ENCODE measurements around the gene CAVIN3. TPM values are rescaled to one million over a fixed set of nuclear protein-coding genes. Genes with fewer than 3 reads are reported as not detected.

Gene CAVIN3
- total and polyA plus RNA-seq, 10 of the 15 experiments (the other 5 are each of a cell fraction or from before 2014, with no cell fraction given): 0.05 to 13.9 (median 4.5) TPM

DNA sequence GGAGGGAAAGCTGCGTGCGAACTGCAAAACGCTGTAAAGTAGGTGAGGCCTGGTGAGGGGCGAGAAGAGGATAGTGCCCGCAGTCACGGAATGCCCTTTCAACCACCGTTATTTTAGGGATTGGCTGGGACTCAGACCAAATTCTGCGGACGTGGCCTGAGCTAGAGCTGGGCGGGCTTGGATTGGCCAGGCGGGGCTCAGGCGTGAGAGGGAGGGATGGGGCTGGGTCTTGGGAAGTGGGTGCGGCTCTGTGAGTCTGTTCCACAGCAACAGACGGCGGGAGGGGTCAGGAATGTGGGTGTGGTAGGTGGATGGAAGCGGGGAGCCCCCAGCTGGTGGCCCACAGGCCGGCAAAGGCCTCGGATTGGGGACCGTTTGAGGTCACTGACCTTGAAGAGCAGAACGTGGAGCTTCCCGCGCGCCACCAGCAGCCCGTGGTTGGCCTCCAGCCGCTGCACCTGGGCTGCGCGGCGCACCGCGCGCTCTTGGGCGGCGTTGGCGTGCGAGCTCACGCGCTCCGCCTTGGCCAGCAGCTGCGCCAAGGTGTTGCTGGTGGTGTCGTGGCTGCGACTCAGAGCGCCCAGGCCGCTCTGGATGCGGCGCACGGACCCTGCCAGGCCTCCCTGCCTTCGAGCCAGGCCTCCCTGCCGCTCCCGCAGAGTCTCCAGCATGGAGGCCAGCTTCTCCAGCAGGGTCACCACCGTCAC is 444 bp downstream of the CAVIN3 start:
- Histone ChIP-seq H3K27me3 (replicated peaks in 1 of 2; ENCODE audit: control insufficient read depth in 2 of 2, insufficient read depth in 2 of 2, low read length in 1 of 2) (no peaks in the 10 kb centered on the region; a peak in 1 of 4 replicates), H3K79me2 (ENCODE audit: control insufficient read depth, insufficient read depth, low read length) (no peaks in the 10 kb centered on the region), H3K4me2 (ENCODE audit: control insufficient read depth, insufficient read depth) (peak overlapping the region; percentile 56), H3K9me3 (replicated peaks; ENCODE audit: control insufficient read depth, insufficient read depth, low read length) (no peaks in the 10 kb centered on the region), H4K20me1 (ENCODE audit: control insufficient read depth, insufficient read depth) (no peaks in the 10 kb centered on the region), H2AFZ (ENCODE audit: control insufficient read depth, low read depth, low read length) (peak overlapping the region; percentile 73), H3K27ac (ENCODE audit: control insufficient read depth, insufficient read depth) (peak overlapping the region; percentile 74), H3K4me3 (0 out of 2 replicates have a peak overlapping the region, but pooled peaks have one; percentile 17), H3K36me3 (ENCODE audit: control insufficient read depth in 2 of 2, insufficient read depth in 2 of 2, low read length in 1 of 2) (no peaks in the 10 kb centered on the region; a peak in 1 of 4 replicates), H3K9ac (ENCODE audit: control insufficient read depth, insufficient read depth, low read length) (peak overlapping the region; percentile 53; the same call in 1 of the 2 replicates), H3K4me1 (ENCODE audit: control insufficient read depth, insufficient read depth, low read length) (peaks cover 26% of the 10 kb centered on the region)
- BruUV-seq (replicated peaks): TSS peak; percentile 68
- ChIA-PET SMC1A (ENCODE audit: uncharacterized antibody, unreplicated experiment) (interaction anchor here (0.8 to 1.3 kb wide), 3 partner anchors 12 to 34 kb away, joined by 3 to 4 read pairs (median 4); no protein-coding TSS in a partner anchor), CTCF (interaction anchor here (0.9 to 6.1 kb wide), 3 partner anchors 14 to 69 kb away, joined by 3 to 55 read pairs (median 10); no protein-coding TSS in a partner anchor), POLR2A (interaction anchor here (0.8 to 1.3 kb wide), 4 partner anchors 12 to 67 kb away, joined by 3 to 12 read pairs (median 4); no protein-coding TSS in a partner anchor), RAD21 (ENCODE audit: unreplicated experiment) (interaction anchor here (1.1 to 1.2 kb wide), 2 partner anchors 32 to 59 kb away, joined by 3 read pairs; no protein-coding TSS in a partner anchor)
- in situ Hi-C loops (cut with MboI): no loop called here
- ATAC-seq (peak; percentile 10), FAIRE-seq (no peak), DNase-seq (ENCODE audit: low read depth, low spot score) (no peak)
- intact Hi-C loops (cut with micrococcal nuclease; ENCODE audit: unreplicated experiment): loop anchor here (10.0 kb wide), 1 partner anchor 435 kb away; the partner anchor contains the start of gene OR52E4
- WGBS (ENCODE audit: insufficient coverage, insufficient replicate concordance, low lambda C conversion rate, missing lambda C conversion rate): 27% methylated on average over 46 of the region's 50 CpGs
- TF ChIP-seq, protein P1, sequence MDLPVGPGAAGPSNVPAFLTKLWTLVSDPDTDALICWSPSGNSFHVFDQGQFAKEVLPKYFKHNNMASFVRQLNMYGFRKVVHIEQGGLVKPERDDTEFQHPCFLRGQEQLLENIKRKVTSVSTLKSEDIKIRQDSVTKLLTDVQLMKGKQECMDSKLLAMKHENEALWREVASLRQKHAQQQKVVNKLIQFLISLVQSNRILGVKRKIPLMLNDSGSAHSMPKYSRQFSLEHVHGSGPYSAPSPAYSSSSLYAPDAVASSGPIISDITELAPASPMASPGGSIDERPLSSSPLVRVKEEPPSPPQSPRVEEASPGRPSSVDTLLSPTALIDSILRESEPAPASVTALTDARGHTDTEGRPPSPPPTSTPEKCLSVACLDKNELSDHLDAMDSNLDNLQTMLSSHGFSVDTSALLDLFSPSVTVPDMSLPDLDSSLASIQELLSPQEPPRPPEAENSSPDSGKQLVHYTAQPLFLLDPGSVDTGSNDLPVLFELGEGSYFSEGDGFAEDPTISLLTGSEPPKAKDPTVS (IDR thresholded peaks at IDR 0.05; ENCODE audit: low read depth, low read length): no peak
- TF ChIP-seq NR2C1 (IDR thresholded peaks at IDR 0.05) (no peak), TCF3 (IDR thresholded peaks at IDR 0.05; ENCODE audit: borderline replicate concordance, insufficient read depth, low read depth, low read length) (peak; percentile 91), ZNF207 (IDR thresholded peaks at IDR 0.05; ENCODE audit: borderline replicate concordance) (no peak), CBX5 (IDR thresholded peaks at IDR 0.05; ENCODE audit: low read depth) (no peak), GABPA (IDR thresholded peaks at IDR 0.05; ENCODE audit: low read depth) (no peak), NR2F1 (conservative IDR thresholded peaks at IDR 0.05) (peak; percentile 36; the same call in 1 of the 2 replicates), ZSCAN29 (IDR thresholded peaks at IDR 0.05) (no peak), TAF1 (IDR thresholded peaks at IDR 0.05; ENCODE audit: borderline replicate concordance, low read depth, low read length) (no peak), FOS (IDR thresholded peaks at IDR 0.05; ENCODE audit: borderline replicate concordance, extremely low read depth, insufficient read length) (no peak), KDM1A (IDR thresholded peaks at IDR 0.05; ENCODE audit: borderline replicate concordance) (no peak), JUNB (IDR thresholded peaks at IDR 0.05) (no peak), ASH2L (IDR thresholded peaks at IDR 0.05; ENCODE audit: borderline replicate concordance, low read depth) (no peak), ZZZ3 (IDR thresholded peaks at IDR 0.05; ENCODE audit: control insufficient read depth, insufficient read length, low read depth) (no peak), ATF7 (IDR thresholded peaks at IDR 0.05; ENCODE audit: low read depth) (no peak)
- TF ChIP-seq, protein P2, sequence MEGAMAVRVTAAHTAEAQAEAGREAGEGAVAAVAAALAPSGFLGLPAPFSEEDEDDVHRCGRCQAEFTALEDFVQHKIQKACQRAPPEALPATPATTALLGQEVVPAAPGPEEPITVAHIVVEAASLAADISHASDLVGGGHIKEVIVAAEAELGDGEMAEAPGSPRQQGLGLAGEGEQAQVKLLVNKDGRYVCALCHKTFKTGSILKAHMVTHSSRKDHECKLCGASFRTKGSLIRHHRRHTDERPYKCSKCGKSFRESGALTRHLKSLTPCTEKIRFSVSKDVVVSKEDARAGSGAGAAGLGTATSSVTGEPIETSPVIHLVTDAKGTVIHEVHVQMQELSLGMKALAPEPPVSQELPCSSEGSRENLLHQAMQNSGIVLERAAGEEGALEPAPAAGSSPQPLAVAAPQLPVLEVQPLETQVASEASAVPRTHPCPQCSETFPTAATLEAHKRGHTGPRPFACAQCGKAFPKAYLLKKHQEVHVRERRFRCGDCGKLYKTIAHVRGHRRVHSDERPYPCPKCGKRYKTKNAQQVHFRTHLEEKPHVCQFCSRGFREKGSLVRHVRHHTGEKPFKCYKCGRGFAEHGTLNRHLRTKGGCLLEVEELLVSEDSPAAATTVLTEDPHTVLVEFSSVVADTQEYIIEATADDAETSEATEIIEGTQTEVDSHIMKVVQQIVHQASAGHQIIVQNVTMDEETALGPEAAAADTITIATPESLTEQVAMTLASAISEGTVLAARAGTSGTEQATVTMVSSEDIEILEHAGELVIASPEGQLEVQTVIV (IDR thresholded peaks at IDR 0.05; ENCODE audit: borderline replicate concordance, partially characterized antibody): no peak
